Smooth muscle cell of the brain vasculature (primary cell): ENCODE data around the gene GAGE10.
"Not testable (repeated sequence)": the region's sequence is repeated elsewhere in the genome, so short reads cannot be mapped to it uniquely, and the experiment has no call there.

ENCODE experiments used
- DNase-seq: peaks from one replicate; pipeline ENCODE4 v3.0.0-alpha.2; 2012; ENCODE audit warnings: low read depth, low spot score

Gene GAGE10

GRCh38 chrX:49276207-49276606, 27.2 kb upstream of the GAGE10 start:
- DNase-seq, result no peak

DNA sequence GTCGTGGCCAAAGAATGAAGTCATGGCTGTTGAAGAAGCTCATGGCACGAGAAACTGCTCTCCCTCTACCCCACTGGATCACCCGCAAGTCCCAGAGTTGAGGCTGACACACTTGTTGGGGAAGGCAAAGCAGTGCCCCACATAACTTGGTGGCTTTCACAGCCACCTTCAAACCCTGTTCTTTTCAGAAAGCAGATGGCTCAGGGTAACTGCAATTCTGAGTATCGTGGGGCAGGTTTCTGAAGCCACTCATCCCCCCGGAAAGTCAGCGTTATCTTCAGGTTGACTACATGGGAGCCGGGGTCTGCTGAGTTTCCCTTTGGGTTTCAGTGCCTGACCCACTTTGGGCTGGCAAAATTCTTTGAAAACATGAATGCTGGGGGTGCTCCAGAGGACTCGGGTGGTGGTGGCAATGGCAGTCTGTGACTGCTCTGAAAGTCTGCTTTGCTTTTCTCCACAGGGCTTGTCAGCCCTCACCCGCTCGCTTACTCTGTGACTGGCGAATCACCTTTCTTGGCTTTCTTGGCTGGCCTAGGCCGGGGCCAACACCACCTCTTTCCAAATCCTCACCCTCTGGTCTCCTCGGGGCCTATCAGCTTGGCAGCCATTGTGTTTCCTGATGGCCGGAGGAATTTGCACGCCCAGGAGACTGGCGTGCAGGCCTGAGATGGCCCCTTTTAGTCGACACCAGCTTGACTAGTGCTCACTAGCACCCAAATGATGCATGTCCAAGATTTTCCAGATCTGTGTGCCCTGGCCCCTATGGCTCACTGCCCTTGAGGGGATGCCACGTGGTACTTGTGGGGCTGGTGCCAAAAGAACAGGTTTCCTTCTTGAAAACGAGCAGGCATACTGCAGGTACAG, 26.5 kb upstream of the GAGE10 start:
- no peak for DNase-seq

DNA sequence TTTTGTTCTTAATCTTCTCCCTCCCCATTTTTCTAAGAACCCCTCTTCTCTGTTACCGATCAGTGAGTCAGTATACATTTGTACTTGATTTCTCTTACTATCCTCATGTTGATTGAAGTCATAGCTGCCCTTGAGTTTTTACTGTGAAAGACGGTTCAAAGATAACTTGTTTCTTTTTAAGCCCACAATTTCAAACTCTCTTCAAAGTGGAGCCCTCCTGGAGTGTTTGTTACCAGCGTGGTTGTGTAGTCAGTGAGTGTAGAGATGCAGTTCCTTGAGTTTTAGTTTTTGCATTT, 26.0 kb upstream of the GAGE10 start:
- no peak for DNase-seq

DNA sequence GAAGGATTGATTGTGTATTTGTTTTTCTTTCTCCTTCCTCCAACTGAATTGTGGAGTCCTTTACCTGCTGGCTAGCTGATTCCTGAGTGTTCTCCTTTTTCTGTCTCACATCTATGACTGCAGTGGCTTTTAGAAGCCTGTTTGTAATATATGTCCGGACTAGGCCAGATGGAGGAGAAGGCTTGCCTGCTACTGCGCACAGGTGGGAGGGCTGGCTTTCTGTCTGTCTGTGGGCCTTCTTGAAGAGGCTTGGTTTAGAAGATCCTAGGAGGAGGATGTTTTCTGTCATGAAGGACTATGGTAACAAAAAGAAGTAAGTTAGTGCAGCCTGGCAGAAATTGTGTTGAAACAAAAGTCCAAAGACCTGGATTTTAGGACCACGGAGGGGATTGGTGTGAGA, 25.4 kb upstream of the GAGE10 start:
- DNase-seq, result no peak

DNA sequence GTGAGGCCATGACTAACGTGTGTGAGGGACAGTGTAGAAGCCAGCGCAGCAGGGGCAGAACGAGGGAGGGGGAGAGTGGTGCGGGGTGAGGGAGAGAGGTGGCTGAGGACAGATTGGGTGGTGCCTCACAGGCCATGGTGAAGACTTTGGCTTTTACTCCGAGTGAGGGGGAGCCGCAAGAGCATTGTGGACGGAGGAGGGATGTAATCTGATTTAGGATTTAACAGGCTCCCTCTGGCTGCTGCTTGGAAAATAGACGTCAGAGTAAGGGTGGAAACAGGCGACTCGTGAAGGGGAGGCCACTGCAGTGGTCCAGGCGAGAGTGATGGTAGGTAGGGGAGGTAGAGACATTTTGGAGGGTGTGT, 20.8 kb upstream of the GAGE10 start:
- no peak for DNase-seq

DNA sequence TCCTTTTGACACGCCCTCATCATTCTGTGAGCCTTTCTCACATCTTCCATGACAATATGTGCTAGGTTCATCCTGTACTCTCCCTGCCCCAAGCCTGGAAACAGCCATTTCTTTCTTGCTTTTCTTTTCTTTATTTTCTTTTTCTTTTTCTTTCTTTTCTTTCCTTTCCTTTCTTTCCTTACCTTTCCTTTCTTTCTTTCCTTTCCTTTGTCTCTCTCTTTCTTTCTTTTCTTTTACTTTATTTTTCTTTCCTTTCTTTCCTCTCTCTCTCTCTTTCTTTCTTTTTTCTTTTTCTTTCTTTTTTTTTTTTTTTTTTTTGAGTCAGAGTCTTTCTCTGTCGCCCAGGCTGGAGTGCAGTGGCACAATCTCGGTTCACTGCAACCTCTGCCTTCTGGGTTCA, 19.2 kb upstream of the GAGE10 start:
- DNase-seq, result no peak

- no peak for DNase-seq
Measured at GRCh38 chrX:49286136-49286535, 17.3 kb upstream of the GAGE10 start.

GRCh38 chrX:49286581-49286980, 16.9 kb upstream of the GAGE10 start:
- DNase-seq, result no peak

GRCh38 chrX:49287665-49288064, 15.8 kb upstream of the GAGE10 start:
- no peak for DNase-seq

GRCh38 chrX:49290215-49290614, 13.2 kb upstream of the GAGE10 start:
- no peak for DNase-seq

DNA sequence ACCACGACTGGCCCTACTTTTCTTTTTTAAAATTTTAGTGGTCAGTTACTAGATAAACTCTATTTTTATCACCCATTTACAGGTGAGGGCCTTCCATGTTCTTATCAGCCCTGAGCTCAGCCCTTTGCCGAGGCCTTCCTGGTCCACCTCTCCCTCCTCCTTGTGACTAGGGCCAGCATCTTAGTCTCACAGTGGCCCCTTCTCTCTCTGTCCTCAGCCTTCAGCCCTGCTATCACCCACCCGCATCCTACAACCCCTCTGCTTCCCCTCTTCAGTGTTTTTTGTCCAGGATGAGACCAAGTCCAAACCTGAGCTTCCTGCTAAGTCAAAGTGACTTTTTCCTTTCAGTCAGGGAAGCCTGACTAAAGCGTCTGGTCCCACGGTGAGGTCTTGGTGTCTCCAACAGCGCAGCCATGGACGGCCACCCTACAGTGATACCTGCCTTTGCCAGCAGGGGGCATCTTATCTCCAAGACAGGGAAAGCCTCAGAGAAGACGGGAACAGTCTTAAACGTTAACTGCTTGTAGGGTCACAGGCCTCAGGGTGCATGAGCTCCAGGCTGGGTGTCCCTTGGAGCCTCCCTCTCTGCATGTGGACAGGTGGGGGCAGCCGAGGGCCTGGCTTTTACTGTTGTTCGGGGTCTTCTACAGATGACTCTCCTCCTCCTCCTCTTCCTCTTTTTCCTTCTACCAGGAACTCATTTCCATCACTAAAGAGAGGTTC, 11.7 kb upstream of the GAGE10 start:
- DNase-seq, result no peak

GRCh38 chrX:49292400-49293362, 10.8 kb upstream of the GAGE10 start:
- DNase-seq, result no peak

- DNase-seq, result not testable (repeated sequence)
Measured at GRCh38 chrX:49299293-49299692, 4.2 kb upstream of the GAGE10 start.

- no peak for DNase-seq
Measured at GRCh38 chrX:49300703-49301102, 2.7 kb upstream of the GAGE10 start.

DNA sequence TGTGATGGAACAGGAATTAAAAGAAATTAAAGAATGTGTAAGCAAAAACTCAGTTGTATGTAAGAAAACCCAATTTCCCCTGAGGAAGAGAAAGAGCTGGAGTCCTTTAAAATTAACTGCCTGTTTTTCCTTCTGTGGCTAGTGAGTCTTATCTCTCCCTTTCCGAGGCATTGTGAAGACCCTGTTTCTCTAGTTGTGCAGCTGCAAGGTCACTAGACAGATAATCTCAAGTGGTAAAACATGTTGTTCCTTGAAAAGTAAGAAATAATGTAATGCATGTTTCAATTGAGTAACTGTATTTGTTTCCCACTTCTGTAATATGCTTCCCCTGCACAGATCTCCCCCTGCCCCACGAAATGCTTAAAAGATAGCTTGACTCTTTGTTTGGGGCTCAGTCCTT, 4.3 kb downstream of the GAGE10 start:
- DNase-seq, result not testable (repeated sequence)

DNA sequence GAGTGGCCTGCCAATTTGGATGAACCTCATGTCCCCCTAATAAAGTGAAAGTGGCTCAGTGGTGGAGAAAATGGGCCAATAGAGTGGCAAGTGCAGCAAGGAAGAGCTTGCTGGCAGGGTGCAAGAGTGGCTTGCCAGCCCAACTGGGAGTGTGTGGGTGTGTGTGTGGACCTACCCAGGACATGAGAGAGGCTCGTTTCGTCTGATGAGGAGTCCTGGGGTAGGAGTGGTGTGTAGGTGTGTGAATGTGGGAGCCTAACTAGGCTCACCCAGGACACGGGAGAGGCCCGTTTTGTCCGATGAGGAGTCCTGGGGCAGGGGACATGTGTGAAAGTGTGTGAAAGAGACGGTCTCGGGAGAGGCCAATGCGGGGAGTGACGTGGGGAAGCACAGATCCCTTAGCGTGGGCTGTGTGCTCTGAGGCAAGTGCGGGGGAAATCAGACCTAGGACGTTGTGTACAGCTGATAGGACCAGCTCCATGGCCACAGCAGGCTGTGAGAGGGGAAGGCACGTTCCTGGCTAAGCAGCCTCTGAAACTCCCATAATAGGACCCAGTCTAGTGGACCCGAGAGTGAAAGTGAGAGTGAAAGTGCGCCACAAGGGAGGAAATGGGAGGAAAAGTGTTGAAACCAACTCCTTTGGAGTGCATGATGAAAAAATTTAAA, 5.3 kb downstream of the GAGE10 start:
- no peak for DNase-seq

DNA sequence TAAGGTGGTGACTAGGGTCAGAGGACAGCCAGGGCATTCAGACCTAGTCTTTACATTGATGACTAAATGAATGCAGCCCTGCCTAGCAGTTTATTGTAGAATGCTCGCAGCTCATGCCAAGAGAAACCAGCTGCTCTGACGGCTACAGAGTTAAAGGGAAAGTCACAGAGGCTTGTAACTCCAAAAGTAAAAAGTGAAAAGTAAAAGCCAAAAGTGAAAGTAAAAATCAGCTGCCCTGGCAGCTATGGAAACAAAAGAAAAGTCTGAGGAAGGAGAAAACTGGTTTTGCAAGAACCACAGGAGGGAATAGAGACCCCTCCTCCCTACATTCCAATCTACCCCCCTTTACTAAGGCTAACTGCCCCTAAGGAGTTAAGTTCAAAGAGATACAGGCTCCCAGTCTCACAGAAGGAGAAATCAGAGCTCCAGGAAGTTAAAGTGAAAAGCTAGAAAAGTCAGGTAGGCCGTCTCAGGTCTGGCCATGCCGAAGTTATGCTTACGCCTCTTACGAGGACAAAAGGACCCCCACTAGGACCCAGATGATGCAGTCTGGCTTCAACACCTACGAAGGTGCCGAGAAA, 6.0 kb downstream of the GAGE10 start:
- no peak for DNase-seq

DNA sequence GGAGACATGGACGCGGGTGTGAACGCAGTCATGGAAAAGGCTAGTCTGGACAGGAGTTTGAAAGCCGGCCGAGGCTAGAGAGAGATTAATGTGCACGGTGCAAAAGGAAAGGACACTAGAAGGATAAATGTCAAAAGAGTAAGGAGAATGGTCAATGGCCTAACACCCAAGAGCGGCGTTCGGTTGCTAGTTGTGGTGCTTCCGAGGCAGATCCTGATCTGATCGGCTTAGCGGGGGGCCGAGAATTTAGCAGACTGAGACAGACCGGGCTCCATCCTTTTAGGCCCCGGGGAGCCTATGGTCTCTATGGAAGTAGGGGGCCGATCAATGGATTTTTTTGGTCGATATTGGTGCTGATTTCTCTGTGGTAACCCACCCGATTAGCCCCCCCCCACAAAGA, 6.9 kb downstream of the GAGE10 start:
- DNase-seq, result no peak

DNA sequence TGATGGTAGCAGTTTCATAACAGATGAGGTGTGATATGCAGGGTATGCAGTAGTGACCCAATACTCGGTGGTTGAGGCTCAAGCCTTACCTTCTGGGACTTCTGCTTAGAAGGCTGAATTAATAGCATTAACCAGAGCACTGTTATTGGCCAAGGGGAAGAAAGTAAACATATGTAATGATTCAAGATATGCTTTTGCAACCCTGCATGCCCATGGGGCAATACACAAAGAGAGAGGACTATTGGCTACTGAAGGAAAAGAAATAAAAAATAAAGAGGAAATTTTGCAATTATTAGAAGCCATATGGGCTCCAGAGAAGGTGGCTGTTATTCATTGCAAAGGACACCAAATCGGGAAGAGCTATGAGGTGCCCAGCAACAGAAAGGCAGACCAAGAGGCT, 8.7 kb downstream of the GAGE10 start:
- DNase-seq, result no peak

DNA sequence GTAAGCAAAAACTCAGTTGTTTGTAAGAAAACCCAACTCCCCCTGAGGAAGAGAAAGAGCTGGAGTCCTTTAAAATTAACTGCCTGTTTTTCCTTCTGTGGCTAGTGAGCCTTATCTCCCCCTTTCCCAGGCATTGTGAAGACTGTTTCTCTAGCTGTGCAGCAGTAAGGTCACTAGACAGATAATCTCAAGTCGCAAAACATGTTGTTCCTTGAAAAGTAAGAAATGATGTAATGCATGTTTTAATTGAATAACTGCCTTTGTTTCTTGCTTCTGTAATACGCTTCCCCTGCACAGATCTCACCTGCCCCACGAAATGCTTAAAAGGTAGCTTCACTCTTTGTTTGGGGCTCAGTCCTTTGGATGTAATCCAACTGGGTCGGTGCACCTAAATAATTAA, 12.6 kb downstream of the GAGE10 start:
- no peak for DNase-seq

DNA sequence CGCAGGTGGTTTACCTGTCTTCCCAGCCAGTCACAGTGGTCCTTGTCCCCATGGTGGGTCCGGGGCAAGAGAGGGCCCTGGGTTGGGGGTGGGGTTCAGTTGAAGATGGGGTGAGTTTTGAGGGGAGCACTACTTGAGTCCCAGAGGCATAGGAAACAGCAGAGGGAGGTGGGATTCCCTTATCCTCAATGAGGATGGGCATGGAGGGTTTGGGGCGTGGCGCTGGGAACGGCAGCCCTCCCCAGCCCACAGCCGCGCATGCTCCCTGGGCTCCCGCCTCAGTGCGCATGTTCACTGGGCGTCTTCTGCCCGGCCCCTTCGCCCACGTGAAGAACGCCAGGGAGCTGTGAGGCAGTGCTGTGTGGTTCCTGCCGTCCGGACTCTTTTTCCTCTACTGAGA, 18.3 kb downstream of the GAGE10 start, which contains the start of gene GAGE12J:
GAGE12J (plus strand) TSS at position 301 of the 400 bp plus-strand sequence. CDS start 1,157 bp downstream, outside the sequence.
- not testable (repeated sequence) for DNase-seq
